GM12878 (cell line): Measurements from ENCODE around the gene VWA3A. TPM values are rescaled to one million over a fixed set of nuclear protein-coding genes. Genes with fewer than 3 reads are reported as not detected.

ENCODE experiments used
- ATAC-seq: fragments of 200-7000 bp; cut with Tn5 transposase; 3 replicates; pipeline ENCODE4 v1.9.1; 2020; ENCODE audit warnings: mild to moderate bottlenecking, moderate library complexity
- BruUV-seq: library from RNA; stranded (reverse); fragments of 400-500 nt; replicated peaks from 2 replicates; lab custom pipeline; 2021; lab: Mats Ljungman, UMichigan
- CTCF ChIA-PET: fragments of 300-600 bp; sonication (Branson Sonifier 250); formaldehyde crosslinking; extraction: SDS; loops from one replicate; lab custom pipeline; 2021; ENCODE audit warnings: inconsistent platforms; lab: Yijun Ruan, JAX
- POLR2A ChIA-PET: fragments of 350-600 bp; formaldehyde crosslinking; extraction: SDS; loops from one replicate; lab custom pipeline; 2021; ENCODE audit warnings: inconsistent platforms; lab: Charles Lee
- RAD21 ChIA-PET: fragments of 300-600 bp; sonication (Branson Sonifier 250); formaldehyde crosslinking; loops from one replicate; lab custom pipeline; 2023; ENCODE audit warnings: antibody characterized with exemption; ENCODE audit not compliant: unreplicated experiment; lab: Charles Lee
- SMC1A ChIA-PET: fragments of 300-600 bp; sonication (Branson Sonifier 250); formaldehyde crosslinking; loops from one replicate; lab custom pipeline; 2023; ENCODE audit not compliant: unreplicated experiment, uncharacterized antibody; lab: Charles Lee
- DNase-seq: peaks from one replicate; pipeline ENCODE4 v3.0.0-alpha.2; 2011; ENCODE audit warnings: low read depth, low spot score
- FAIRE-seq: peaks from 3 replicates; lab custom pipeline; 2011; peaks lifted over from hg19 to GRCh38; lab: Jason Lieb, UNC
- H2AFZ ChIP-seq: 2 replicates; pipeline ENCODE4 v1.6.0; 2011; ENCODE audit warnings: low read depth, low read length, control low read depth; ENCODE audit not compliant: control insufficient read depth
- H3K27ac ChIP-seq: 2 replicates; pipeline ENCODE4 v1.5.1; 2011; ENCODE audit warnings: control low read depth; ENCODE audit not compliant: control insufficient read depth, insufficient read depth
- H3K27me3 ChIP-seq, 2 experiments: replicated peaks in 1 of 2; 2 replicates each; pipeline versions ENCODE4 v1.6.0 to v1.6.1; 2011; ENCODE audit warnings: low read length in 1 of 2; ENCODE audit not compliant: control insufficient read depth in 2 of 2, insufficient read depth in 2 of 2
- H3K36me3 ChIP-seq, 2 experiments: 2 replicates each; pipeline ENCODE4 v1.5.1; 2011; ENCODE audit warnings: low read length in 1 of 2; ENCODE audit not compliant: control insufficient read depth in 2 of 2, insufficient read depth in 2 of 2
- H3K4me1 ChIP-seq: 2 replicates; pipeline ENCODE4 v1.6.1; 2011; ENCODE audit warnings: mild to moderate bottlenecking, low read length, moderate library complexity, mixed read lengths; ENCODE audit not compliant: control insufficient read depth, insufficient read depth
- H3K4me2 ChIP-seq: 2 replicates; pipeline ENCODE4 v1.6.0; 2011; ENCODE audit warnings: control low read depth; ENCODE audit not compliant: control insufficient read depth, insufficient read depth
- H3K4me3 ChIP-seq: fragments of 200-600 bp; sonication (generic); 2 replicates; pipeline ENCODE4 v1.5.1; 2016
- H3K79me2 ChIP-seq: 2 replicates; pipeline ENCODE4 v1.6.0; 2011; ENCODE audit warnings: low read length; ENCODE audit not compliant: control insufficient read depth, insufficient read depth
- H3K9ac ChIP-seq: 2 replicates; pipeline ENCODE4 v1.8.0; 2011; ENCODE audit warnings: low read length, control low read depth, mixed read lengths; ENCODE audit not compliant: control insufficient read depth, insufficient read depth
- H3K9me3 ChIP-seq: replicated peaks from 3 replicates; pipeline ENCODE4 v1.5.1; 2011; ENCODE audit warnings: mild to moderate bottlenecking, low read length; ENCODE audit not compliant: control insufficient read depth, insufficient read depth
- H4K20me1 ChIP-seq: 2 replicates; pipeline ENCODE4 v1.6.0; 2011; ENCODE audit not compliant: control insufficient read depth, insufficient read depth
- FOXK2 ChIP-seq: fragments of 450-650 bp; IDR thresholded peaks from 2 replicates; pipeline ENCODE4 v1.6.1; 2017; ENCODE audit warnings: mild to moderate bottlenecking, moderate library complexity
- HCFC1 ChIP-seq: fragments of 150-350 bp; IDR thresholded peaks from 2 replicates; pipeline ENCODE4 v1.6.1; 2014; ENCODE audit warnings: low read length
- JUND ChIP-seq: IDR thresholded peaks from 2 replicates; pipeline ENCODE4 v1.6.1; 2012; ENCODE audit warnings: low read depth, mild to moderate bottlenecking, low read length, improper control_type of control experiment, moderate library complexity
- MEF2B ChIP-seq: fragments of 450-650 bp; IDR thresholded peaks from 2 replicates; pipeline ENCODE4 v1.6.1; 2018; ENCODE audit warnings: mild to moderate bottlenecking, moderate library complexity; ENCODE audit not compliant: partially characterized antibody, poor library complexity, severe bottlenecking
- NFXL1 ChIP-seq: fragments of 450-650 bp; IDR thresholded peaks from 2 replicates; pipeline ENCODE4 v1.6.1; 2017; ENCODE audit warnings: antibody characterized with exemption, mild to moderate bottlenecking, borderline replicate concordance
- SP1 ChIP-seq: IDR thresholded peaks from one replicate; pipeline ENCODE4 v1.6.1; 2011; ENCODE audit warnings: low read depth, low read length
- TCF12 ChIP-seq: IDR thresholded peaks from 2 replicates; pipeline ENCODE4 v1.6.1; 2011; ENCODE audit warnings: low read depth, mild to moderate bottlenecking, low read length
- WGBS: methylation state at CpG from one replicate; pipeline ENCODE4 v1.1.6; 2016; ENCODE audit warnings: low lambda C conversion rate; ENCODE audit not compliant: insufficient replicate concordance, insufficient coverage; ENCODE audit errors: missing lambda C conversion rate; 5-methylcytosine and 5-hydroxymethylcytosine counted together
- in situ Hi-C: fragments of 300-500 bp; cut with MboI; formaldehyde crosslinking; loops from 9 replicates; pipeline ENCODE4 v1.14.3; 2018; ENCODE audit warnings: mixed read lengths
- intact Hi-C: fragments of 100-400 bp; cut with micrococcal nuclease; formaldehyde crosslinking; loops from one replicate; pipeline ENCODE4 v1.14.2; 2022; ENCODE audit not compliant: unreplicated experiment
- polyA plus RNA-seq, 11 experiments: library from polyadenylated mRNA; depleted of rRNA in 4 of 11; unstranded in 6 of 11; stranded (reverse) in 5 of 11; fragments of >200 nt; fragmentation: Nextera tagmentation in 4 of 11; fragmentation: Illumina TruSeq in 1 of 11; extraction: Ambion mirVana in 4 of 11; extraction: Trizol in 1 of 11; gene quantifications; 1 replicate in 1 of 11; 2 replicates in 10 of 11; pipeline versions ENCODE4 v1.2.1 to v1.2.3, GENCODE V29; 2011 to 2016; ENCODE audit warnings: inconsistent platforms in 2 of 11, missing spikeins in 2 of 11, low read depth in 1 of 11
- total RNA-seq, 4 experiments: library from RNA; depleted of rRNA in 3 of 4; stranded (reverse); fragments of >200 nt in 3 of 4; fragmentation: Illumina TruSeq in 1 of 4; extraction: Trizol in 1 of 4; gene quantifications; 2 replicates each; pipeline versions ENCODE4 v1.2.1 to v1.2.3, GENCODE V29; 2013 to 2021
- TF ChIP-seq, protein P1 (sequence below): fragments of 450-650 bp; IDR thresholded peaks from 2 replicates; pipeline ENCODE4 v1.6.1; 2017; ENCODE audit warnings: mild to moderate bottlenecking, moderate library complexity
- TF ChIP-seq, protein P2 (sequence below): fragments of 450-650 bp; IDR thresholded peaks from 2 replicates; pipeline ENCODE4 v1.6.1; 2017; ENCODE audit warnings: mild to moderate bottlenecking, moderate library complexity
- TF ChIP-seq, protein P3 (sequence below): fragments of 450-650 bp; formaldehyde crosslinking; IDR thresholded peaks from 2 replicates; pipeline ENCODE4 v1.4.0; 2022; ENCODE audit warnings: mild to moderate bottlenecking, moderate library complexity
- TF ChIP-seq, protein P4 (sequence below): IDR thresholded peaks from 2 replicates; pipeline ENCODE4 v1.6.1; 2011; ENCODE audit warnings: borderline replicate concordance, low read depth, mild to moderate bottlenecking, moderate library complexity, mixed read lengths, low read length; ENCODE audit not compliant: insufficient read depth; ENCODE audit errors: extremely low read length

Gene VWA3A
- total and polyA plus RNA-seq, 10 of the 15 experiments (the other 5 are each of a cell fraction or from before 2014, with no cell fraction given): 0.01 TPM; not detected in 9

DNA sequence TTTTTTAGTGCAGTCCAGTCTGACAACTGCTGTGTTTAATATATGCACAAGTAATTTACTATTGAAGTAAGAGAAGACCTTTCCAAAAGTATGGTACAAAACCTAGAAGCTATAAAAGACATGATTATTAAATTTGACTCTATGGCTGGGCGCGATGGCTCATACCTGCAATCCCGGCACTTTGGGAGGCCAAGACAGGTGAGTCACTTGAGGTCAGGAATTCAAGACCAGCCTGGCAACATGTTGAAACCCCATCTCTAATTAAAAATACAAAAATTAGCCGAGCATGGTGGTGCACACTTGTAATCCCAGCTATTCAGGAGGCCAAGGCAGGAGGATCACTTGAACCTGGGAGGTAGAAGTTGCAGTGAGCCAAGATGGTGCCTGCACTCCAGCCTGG lies 41.4 kb upstream of the VWA3A start:
- Histone ChIP-seq H3K9ac (no peak overlapping the region), H3K27ac (no peak overlapping the region), H3K79me2 (no peaks in the 10 kb centered on the region), H3K9me3 (no peaks in the 10 kb centered on the region), H3K27me3 (no peaks in the 10 kb centered on the region), H3K36me3 (no peaks in the 10 kb centered on the region), H4K20me1 (no peaks in the 10 kb centered on the region), H3K4me3 (no peak overlapping the region), H3K4me2 (no peak overlapping the region), H3K4me1 (peaks cover 4% of the 10 kb centered on the region; the same call in 1 of the 2 replicates), H2AFZ (no peak overlapping the region)
- intact Hi-C loops: loop anchor here (5.0 kb wide), 1 partner anchor 39 kb away; no protein-coding TSS in a partner anchor
- ChIA-PET POLR2A (interaction anchor here (0.7 to 1.8 kb wide), 6 partner anchors 11 to 307 kb away, joined by 4 to 9 read pairs (median 6); no protein-coding TSS in a partner anchor), CTCF (interaction anchor here (0.6 to 4.7 kb wide), 7 partner anchors 10 to 138 kb away, joined by 3 to 26 read pairs (median 5); no protein-coding TSS in a partner anchor), RAD21 (interaction anchor here (0.6 to 3.7 kb wide), 9 partner anchors 16 to 141 kb away, joined by 3 to 19 read pairs (median 4); partner anchors contain the start of gene MOSMO), SMC1A (interaction anchor here (0.6 to 2.1 kb wide), 8 partner anchors 10 to 44 kb away, joined by 3 to 12 read pairs (median 6); partner anchors contain the start of gene MOSMO)
- WGBS: 46% methylated on average over 4 of the region's 4 CpGs
- no TSS peak for BruUV-seq
- no peak for DNase-seq
- no peak for FAIRE-seq
- in situ Hi-C loops: no loop called here
- ATAC-seq: no peak
- TF ChIP-seq SP1 (no peak), HCFC1 (no peak), JUND (no peak), FOXK2 (no peak), NFXL1 (no peak), TCF12 (no peak), MEF2B (no peak)
- TF ChIP-seq, protein P1, sequence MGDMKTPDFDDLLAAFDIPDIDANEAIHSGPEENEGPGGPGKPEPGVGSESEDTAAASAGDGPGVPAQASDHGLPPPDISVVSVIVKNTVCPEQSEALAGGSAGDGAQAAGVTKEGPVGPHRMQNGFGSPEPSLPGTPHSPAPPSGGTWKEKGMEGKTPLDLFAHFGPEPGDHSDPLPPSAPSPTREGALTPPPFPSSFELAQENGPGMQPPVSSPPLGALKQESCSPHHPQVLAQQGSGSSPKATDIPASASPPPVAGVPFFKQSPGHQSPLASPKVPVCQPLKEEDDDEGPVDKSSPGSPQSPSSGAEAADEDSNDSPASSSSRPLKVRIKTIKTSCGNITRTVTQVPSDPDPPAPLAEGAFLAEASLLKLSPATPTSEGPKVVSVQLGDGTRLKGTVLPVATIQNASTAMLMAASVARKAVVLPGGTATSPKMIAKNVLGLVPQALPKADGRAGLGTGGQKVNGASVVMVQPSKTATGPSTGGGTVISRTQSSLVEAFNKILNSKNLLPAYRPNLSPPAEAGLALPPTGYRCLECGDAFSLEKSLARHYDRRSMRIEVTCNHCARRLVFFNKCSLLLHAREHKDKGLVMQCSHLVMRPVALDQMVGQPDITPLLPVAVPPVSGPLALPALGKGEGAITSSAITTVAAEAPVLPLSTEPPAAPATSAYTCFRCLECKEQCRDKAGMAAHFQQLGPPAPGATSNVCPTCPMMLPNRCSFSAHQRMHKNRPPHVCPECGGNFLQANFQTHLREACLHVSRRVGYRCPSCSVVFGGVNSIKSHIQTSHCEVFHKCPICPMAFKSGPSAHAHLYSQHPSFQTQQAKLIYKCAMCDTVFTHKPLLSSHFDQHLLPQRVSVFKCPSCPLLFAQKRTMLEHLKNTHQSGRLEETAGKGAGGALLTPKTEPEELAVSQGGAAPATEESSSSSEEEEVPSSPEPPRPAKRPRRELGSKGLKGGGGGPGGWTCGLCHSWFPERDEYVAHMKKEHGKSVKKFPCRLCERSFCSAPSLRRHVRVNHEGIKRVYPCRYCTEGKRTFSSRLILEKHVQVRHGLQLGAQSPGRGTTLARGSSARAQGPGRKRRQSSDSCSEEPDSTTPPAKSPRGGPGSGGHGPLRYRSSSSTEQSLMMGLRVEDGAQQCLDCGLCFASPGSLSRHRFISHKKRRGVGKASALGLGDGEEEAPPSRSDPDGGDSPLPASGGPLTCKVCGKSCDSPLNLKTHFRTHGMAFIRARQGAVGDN: no peak
- TF ChIP-seq, protein P2, sequence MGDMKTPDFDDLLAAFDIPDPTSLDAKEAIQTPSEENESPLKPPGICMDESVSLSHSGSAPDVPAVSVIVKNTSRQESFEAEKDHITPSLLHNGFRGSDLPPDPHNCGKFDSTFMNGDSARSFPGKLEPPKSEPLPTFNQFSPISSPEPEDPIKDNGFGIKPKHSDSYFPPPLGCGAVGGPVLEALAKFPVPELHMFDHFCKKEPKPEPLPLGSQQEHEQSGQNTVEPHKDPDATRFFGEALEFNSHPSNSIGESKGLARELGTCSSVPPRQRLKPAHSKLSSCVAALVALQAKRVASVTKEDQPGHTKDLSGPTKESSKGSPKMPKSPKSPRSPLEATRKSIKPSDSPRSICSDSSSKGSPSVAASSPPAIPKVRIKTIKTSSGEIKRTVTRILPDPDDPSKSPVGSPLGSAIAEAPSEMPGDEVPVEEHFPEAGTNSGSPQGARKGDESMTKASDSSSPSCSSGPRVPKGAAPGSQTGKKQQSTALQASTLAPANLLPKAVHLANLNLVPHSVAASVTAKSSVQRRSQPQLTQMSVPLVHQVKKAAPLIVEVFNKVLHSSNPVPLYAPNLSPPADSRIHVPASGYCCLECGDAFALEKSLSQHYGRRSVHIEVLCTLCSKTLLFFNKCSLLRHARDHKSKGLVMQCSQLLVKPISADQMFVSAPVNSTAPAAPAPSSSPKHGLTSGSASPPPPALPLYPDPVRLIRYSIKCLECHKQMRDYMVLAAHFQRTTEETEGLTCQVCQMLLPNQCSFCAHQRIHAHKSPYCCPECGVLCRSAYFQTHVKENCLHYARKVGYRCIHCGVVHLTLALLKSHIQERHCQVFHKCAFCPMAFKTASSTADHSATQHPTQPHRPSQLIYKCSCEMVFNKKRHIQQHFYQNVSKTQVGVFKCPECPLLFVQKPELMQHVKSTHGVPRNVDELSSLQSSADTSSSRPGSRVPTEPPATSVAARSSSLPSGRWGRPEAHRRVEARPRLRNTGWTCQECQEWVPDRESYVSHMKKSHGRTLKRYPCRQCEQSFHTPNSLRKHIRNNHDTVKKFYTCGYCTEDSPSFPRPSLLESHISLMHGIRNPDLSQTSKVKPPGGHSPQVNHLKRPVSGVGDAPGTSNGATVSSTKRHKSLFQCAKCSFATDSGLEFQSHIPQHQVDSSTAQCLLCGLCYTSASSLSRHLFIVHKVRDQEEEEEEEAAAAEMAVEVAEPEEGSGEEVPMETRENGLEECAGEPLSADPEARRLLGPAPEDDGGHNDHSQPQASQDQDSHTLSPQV: no peak
- TF ChIP-seq, protein P3, sequence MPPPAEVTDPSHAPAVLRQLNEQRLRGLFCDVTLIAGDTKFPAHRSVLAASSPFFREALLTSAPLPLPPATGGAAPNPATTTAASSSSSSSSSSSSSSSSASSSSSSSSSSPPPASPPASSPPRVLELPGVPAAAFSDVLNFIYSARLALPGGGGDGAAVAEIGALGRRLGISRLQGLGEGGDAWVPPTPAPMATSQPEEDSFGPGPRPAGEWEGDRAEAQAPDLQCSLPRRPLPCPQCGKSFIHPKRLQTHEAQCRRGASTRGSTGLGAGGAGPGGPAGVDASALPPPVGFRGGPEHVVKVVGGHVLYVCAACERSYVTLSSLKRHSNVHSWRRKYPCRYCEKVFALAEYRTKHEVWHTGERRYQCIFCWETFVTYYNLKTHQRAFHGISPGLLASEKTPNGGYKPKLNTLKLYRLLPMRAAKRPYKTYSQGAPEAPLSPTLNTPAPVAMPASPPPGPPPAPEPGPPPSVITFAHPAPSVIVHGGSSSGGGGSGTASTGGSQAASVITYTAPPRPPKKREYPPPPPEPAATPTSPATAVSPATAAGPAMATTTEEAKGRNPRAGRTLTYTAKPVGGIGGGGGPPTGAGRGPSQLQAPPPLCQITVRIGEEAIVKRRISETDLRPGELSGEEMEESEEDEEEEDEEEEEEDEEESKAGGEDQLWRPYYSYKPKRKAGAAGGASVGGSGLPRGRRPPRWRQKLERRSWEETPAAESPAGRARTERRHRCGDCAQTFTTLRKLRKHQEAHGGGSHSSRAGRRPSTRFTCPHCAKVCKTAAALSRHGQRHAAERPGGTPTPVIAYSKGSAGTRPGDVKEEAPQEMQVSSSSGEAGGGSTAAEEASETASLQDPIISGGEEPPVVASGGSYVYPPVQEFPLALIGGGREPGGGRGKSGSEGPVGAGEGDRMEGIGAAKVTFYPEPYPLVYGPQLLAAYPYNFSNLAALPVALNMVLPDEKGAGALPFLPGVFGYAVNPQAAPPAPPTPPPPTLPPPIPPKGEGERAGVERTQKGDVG (CRISPR knock-in tag): no peak
- TF ChIP-seq, protein P4, sequence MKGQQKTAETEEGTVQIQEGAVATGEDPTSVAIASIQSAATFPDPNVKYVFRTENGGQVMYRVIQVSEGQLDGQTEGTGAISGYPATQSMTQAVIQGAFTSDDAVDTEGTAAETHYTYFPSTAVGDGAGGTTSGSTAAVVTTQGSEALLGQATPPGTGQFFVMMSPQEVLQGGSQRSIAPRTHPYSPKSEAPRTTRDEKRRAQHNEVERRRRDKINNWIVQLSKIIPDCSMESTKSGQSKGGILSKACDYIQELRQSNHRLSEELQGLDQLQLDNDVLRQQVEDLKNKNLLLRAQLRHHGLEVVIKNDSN: no peak
